GM10266 (cell line): ENCODE results near the gene FOXP4.

ENCODE experiments used
- DNase-seq: peaks from one replicate; pipeline ENCODE4 v3.0.0; 2012; ENCODE audit errors: extremely low spot score
- TF ChIP-seq, protein P1 (sequence below): IDR thresholded peaks from 2 replicates; pipeline ENCODE4 v1.5.1; 2012; ENCODE audit warnings: mild to moderate bottlenecking, low read depth; ENCODE audit not compliant: control insufficient read depth, insufficient read depth; ENCODE audit errors: missing control alignments

FOXP4 gene

DNA sequence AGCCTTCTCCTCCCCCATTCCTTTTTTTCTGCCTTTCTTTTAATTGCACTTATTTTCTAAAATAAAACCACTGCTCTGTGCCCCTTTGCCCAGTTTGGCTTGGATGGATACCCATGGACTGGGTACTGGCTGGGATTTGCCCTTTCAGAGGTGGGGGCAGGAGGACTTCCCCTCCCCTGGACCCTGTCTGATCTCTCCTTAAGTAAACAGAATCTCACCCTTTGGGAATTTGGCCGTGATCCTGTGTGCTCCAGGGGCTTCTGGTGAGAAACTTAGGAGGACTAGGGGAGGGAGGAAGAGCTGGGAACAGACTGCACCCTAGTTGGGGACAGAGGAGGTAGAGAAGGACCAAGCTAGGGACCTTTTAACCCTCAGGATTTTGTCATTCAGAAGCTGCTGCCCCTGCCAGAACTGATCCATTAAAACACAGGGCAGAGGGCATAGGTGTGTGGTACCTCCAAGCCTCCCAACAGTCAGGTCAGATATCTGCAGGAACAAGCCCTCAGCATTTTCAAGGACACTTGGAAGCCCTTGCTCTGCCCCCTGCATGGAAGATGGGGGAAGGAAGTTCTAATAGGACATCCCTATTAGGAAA, 7.3 kb downstream of the FOXP4 start:
- no peak for DNase-seq

DNA sequence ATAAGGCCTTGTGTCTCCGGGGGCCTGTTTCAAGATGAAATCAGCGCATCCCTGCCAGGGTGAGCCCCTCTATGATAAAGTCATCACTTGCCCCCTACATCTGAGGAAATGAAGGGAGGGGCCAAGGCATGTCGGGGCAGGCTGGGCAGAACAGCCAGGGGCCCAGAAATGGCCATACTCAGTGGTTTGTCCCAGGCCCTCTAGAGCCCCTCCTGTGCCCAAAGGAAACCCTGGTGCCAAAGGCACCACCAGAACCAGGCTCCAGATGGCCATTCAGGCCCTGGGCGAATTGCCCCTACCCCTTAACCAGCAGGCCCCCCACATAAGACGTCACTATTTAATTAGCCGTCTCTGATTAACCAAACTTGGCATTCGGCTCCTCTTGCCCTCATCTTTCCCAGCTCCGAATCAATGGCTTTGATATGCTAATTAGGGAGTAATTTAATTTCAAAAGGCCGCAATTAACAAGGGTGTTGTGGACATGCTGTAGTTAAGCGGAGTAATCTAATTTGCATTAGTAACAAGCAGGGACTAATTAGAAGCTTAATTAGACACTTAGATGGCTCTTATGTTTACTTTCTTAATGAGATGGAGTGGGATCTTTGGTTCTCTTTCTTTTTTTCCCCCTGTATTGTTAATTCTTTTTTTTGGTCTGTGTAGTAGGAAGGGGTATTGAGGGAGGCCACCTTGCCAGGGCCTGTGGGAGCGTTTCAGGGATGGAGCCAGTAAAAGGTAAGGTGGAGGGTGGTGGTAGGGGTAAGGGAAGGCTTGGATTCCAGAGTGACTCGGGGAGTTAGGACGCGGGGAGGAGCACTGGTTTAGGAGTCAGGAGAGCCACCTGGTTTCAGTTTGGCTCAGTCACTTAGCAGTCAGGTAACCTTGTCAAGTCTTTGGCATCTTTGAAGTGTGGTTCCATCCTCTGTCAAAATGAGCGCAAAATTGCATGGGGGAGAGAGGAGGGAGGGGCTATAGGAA, 9.4 kb downstream of the FOXP4 start:
- TF ChIP-seq, protein P1, sequence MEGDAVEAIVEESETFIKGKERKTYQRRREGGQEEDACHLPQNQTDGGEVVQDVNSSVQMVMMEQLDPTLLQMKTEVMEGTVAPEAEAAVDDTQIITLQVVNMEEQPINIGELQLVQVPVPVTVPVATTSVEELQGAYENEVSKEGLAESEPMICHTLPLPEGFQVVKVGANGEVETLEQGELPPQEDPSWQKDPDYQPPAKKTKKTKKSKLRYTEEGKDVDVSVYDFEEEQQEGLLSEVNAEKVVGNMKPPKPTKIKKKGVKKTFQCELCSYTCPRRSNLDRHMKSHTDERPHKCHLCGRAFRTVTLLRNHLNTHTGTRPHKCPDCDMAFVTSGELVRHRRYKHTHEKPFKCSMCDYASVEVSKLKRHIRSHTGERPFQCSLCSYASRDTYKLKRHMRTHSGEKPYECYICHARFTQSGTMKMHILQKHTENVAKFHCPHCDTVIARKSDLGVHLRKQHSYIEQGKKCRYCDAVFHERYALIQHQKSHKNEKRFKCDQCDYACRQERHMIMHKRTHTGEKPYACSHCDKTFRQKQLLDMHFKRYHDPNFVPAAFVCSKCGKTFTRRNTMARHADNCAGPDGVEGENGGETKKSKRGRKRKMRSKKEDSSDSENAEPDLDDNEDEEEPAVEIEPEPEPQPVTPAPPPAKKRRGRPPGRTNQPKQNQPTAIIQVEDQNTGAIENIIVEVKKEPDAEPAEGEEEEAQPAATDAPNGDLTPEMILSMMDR, result no peak
- no peak for DNase-seq

More for the DNA sequence above, 7.3 kb downstream of the FOXP4 start:
- TF ChIP-seq, protein P1, result no peak

DNA sequence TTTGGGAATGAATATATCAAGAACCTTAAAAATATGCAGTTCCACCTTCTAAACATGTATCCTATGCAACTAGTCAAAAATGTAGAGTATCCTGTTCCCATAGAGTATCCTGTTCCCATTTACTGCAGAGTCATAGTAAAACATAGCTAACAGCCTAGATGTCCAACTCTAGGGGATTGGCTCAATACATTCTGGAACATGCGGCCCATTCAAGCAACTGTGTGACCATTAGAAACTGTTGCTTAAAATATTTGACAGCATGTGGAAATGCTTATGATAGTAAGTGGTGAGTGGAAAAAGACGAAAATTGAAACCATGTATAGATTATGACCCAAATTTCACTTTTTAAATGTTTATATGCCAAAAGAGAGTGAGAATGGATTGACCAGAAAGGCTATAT, 11.2 kb downstream of the FOXP4 start:
- DNase-seq, result no peak
- TF ChIP-seq, protein P1, result no peak

DNA sequence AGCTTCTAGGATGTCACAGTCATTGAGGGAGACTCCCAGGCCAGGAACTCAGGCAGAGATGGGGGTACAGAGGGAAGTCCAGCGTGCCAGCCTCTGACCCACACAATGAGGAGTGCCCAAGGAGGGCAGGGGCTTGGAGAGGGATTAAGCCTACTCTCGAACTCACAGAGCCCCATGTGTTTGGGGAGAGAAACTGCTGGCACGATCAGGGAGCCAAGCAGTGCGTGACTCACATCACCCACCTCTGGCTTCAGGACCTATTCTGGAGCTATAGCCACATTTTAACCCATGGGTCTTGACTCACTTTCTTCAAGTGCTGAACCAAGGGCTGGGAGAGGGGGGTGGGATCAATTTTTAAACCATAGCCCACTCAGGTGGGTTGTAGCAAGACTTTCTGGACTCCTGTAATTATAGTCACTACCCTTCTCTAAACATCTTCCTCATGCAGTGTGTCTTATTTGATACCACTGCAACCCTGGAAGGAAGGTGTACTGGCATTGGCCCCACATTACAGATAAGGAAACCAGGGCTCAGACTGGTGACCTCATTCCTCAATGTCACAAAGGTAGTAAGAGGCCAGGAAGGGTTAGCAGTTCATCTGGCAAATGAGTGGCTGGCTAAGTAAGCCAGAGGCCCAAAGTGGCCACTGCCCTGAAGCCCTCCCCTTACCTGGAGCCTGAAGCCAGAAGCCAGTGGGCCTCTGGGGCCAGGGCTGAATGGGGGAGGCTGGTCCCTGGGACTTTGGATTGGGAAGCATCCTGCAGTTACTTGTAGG, 12.0 kb downstream of the FOXP4 start:
- no peak for DNase-seq
- TF ChIP-seq, protein P1, result no peak

DNA sequence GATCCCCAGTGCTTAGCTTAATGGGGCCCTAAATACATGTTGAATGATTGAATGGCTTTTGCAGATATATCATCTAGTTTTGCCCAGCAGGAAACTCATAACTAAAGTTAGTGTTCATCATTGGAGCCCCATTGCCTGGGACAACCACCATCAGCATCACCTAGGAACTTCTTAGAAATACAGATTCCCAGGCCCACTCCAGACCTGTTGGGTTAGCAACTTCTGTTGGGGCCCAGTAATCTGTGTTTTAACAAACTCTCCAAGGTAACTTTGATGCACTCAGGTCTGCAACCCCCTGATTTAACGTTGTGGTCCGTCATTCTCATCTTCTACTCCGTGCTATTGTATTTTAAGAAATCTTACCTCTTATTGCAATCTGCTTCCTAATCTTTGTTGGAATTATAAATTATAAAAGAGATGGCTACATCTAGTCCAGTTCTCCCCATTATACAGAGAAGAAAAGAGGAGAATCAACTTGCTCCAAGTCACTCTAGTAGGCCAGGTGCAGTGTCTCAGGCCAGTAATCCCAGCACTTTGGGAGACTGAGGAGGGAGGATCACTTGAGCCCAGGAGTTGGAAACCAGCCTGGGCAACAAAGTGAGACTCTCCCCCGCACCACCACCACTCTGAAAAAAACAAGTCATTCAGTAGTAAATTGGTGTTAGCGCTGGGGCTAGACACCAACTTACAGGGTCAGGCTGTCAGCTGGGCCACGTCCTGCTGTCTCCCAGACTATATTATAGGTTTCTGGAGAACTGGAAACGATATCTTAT, 13.7 kb downstream of the FOXP4 start:
- TF ChIP-seq, protein P1, result no peak
- DNase-seq, result no peak

DNA sequence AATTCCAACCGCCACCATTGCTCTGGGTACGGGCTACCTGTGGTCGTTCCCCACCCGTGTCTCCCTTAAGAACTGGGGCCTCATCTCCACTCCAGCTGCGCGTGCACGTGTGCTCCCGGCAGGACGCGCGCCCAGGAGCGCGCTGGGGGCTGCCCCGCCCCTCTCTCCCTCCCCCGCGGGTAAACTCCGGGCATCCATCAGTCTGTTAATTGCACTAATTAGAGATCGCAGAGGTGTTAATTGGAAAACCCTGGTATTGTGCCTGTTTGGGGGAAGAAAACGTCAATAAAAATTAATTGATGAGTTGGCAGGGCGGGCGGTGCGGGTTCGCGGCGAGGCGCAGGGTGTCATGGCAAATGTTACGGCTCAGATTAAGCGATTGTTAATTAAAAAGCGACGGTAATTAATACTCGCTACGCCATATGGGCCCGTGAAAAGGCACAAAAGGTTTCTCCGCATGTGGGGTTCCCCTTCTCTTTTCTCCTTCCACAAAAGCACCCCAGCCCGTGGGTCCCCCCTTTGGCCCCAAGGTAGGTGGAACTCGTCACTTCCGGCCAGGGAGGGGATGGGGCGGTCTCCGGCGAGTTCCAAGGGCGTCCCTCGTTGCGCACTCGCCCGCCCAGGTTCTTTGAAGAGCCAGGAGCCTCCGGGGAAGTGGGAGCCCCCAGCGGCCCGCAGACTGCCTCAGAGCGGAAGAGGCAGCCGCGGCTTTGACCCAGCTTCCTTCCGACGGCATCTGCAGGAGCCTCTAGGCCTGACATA, 14.4 kb downstream of the FOXP4 start:
- TF ChIP-seq, protein P1, result peak; percentile 15
- DNase-seq, result peak; percentile 91
